ENCODE measurements around the gene BNIP5.

Gene BNIP5

GRCh38 chr6:36326356-36326995 lies 10.2 kb downstream of the BNIP5 start:
- Mint-ChIP-seq H3K9me3 (no peaks in the 10 kb centered on the region), H3K27me3 (no peaks in the 10 kb centered on the region), H3K4me3 (no peak overlapping the region), H3K4me1 (ENCODE audit: low read depth) (no peaks in the 10 kb centered on the region), H3K27ac (no peak overlapping the region), H3K36me3 (ENCODE audit: low read depth) (no peaks in the 10 kb centered on the region)

DNA sequence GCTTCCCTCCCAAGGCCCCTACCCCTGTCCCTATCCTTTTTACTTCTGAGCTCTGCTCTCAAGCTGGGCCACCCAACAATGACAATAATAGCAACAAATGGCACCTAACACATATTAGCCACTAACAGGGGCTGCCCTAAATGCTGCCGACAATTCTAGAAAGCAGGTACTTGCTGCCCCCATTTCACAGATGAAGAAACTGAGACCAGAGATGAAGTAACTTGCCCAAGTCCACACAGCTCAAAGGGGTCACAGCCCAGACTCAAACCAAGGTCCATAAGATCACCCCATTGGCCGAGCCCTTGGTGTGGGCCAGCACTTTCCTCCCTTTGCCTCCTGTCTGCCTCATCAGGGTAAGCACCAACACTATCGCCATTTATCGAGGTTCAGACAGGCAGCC lies 12.0 kb downstream of the BNIP5 start:
- no peaks in the 10 kb centered on the region for H3K9me3 Mint-ChIP-seq
- no peak overlapping the region for H3K27ac Mint-ChIP-seq
- no peaks in the 10 kb centered on the region for H3K36me3 Mint-ChIP-seq (ENCODE audit: low read depth)
- H3K4me1 Mint-ChIP-seq (ENCODE audit: low read depth) = no peaks in the 10 kb centered on the region
- H3K27me3 Mint-ChIP-seq = no peaks in the 10 kb centered on the region
- H3K4me3 Mint-ChIP-seq = no peak overlapping the region

DNA sequence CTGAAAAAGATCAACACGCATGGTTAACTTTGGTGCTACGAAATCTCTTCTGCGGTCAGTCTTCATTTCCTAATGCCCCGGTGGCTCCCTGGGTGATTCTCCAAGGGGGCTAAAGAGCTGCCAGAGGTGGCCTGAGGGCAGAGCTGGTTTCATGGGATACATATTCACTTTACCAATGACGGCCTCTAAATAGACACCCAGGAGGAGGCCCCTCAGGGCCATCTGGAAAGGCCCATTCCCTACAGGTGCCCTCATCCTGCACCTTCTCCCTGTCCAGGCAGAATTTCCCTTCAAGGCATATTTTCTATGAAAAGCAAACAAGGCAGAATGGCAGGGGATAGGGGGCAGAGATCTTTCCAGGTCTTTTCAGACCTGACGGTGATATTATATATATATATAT lies 12.5 kb downstream of the BNIP5 start:
- H3K27me3 Mint-ChIP-seq = no peaks in the 10 kb centered on the region
- no peaks in the 10 kb centered on the region for H3K9me3 Mint-ChIP-seq
- no peaks in the 10 kb centered on the region for H3K36me3 Mint-ChIP-seq (ENCODE audit: low read depth)
- H3K27ac Mint-ChIP-seq = no peak overlapping the region
- H3K4me3 Mint-ChIP-seq = no peak overlapping the region
- H3K4me1 Mint-ChIP-seq (ENCODE audit: low read depth) = no peaks in the 10 kb centered on the region

DNA sequence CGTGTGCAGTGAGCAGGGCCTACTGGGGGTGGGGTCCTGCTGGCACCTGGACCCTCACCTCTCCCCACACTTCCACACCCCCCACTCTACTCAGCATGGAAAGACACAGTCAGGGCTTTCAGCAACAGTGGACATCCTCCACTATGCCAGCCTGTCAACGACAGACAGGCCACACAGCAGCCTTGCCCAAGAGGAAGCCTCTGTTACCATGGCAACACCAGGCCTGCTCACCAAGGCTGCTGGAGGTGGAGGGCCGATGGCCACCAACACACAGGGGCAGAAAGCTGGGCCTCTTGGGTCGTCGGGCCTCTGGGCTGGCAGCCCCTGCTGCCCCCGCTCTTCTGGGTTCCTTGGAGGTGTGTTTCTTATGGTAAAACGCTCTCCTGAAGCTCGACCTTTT lies 13.6 kb downstream of the BNIP5 start:
- Mint-ChIP-seq H3K9me3 (no peaks in the 10 kb centered on the region), H3K4me3 (no peak overlapping the region), H3K4me1 (ENCODE audit: low read depth) (no peaks in the 10 kb centered on the region), H3K27ac (no peak overlapping the region), H3K36me3 (ENCODE audit: low read depth) (no peaks in the 10 kb centered on the region), H3K27me3 (peaks cover under 1% of the 10 kb centered on the region)

DNA sequence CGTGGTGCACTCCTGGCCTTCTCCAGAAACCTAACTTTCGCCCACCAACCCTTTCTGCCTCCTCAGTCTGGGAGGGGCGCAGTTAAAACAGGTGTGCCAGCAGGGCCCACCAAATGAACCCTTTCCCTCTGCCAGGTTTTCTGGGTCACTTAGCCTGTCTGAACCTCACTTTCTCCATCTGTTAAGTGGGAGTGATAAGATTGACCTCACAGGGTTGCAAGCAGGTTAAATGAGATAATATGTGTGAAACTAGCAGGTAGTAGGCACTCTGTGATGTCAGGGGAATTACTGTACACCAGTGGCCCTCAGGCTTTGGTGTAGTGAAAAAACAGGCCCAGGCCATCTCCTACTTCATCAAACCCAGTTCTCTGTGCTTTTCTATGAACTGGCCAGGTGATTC lies 14.1 kb downstream of the BNIP5 start:
- H3K27me3 Mint-ChIP-seq = peaks cover 5% of the 10 kb centered on the region
- H3K9me3 Mint-ChIP-seq = no peaks in the 10 kb centered on the region
- H3K27ac Mint-ChIP-seq = no peak overlapping the region
- H3K4me1 Mint-ChIP-seq (ENCODE audit: low read depth) = no peaks in the 10 kb centered on the region
- H3K4me3 Mint-ChIP-seq = no peak overlapping the region
- H3K36me3 Mint-ChIP-seq (ENCODE audit: low read depth) = no peaks in the 10 kb centered on the region

- H3K27ac Mint-ChIP-seq = no peak overlapping the region
- H3K4me1 Mint-ChIP-seq (ENCODE audit: low read depth) = no peaks in the 10 kb centered on the region
- peaks cover 6% of the 10 kb centered on the region for H3K27me3 Mint-ChIP-seq
- no peak overlapping the region for H3K4me3 Mint-ChIP-seq
- no peaks in the 10 kb centered on the region for H3K36me3 Mint-ChIP-seq (ENCODE audit: low read depth)
- H3K9me3 Mint-ChIP-seq = no peaks in the 10 kb centered on the region
Measured at GRCh38 chr6:36320475-36320874, 16.2 kb downstream of the BNIP5 start.

GRCh38 chr6:36319821-36320220 lies 16.9 kb downstream of the BNIP5 start:
- Mint-ChIP-seq H3K36me3 (ENCODE audit: low read depth) (no peaks in the 10 kb centered on the region), H3K4me1 (ENCODE audit: low read depth) (no peaks in the 10 kb centered on the region), H3K27me3 (peaks cover 6% of the 10 kb centered on the region), H3K4me3 (no peak overlapping the region), H3K27ac (no peak overlapping the region), H3K9me3 (no peaks in the 10 kb centered on the region)

GRCh38 chr6:36319436-36319762 lies 17.3 kb downstream of the BNIP5 start:
- no peaks in the 10 kb centered on the region for H3K9me3 Mint-ChIP-seq
- no peaks in the 10 kb centered on the region for H3K36me3 Mint-ChIP-seq (ENCODE audit: low read depth)
- H3K27ac Mint-ChIP-seq = no peak overlapping the region
- peaks cover 6% of the 10 kb centered on the region for H3K27me3 Mint-ChIP-seq
- no peak overlapping the region for H3K4me3 Mint-ChIP-seq
- no peaks in the 10 kb centered on the region for H3K4me1 Mint-ChIP-seq (ENCODE audit: low read depth)

- H3K27me3 Mint-ChIP-seq = peaks cover 6% of the 10 kb centered on the region
- H3K4me1 Mint-ChIP-seq (ENCODE audit: low read depth) = no peaks in the 10 kb centered on the region
- no peak overlapping the region for H3K4me3 Mint-ChIP-seq
- H3K27ac Mint-ChIP-seq = no peak overlapping the region
- H3K36me3 Mint-ChIP-seq (ENCODE audit: low read depth) = no peaks in the 10 kb centered on the region
- H3K9me3 Mint-ChIP-seq = no peaks in the 10 kb centered on the region
Measured at GRCh38 chr6:36318690-36319435, 17.8 kb downstream of the BNIP5 start.

DNA sequence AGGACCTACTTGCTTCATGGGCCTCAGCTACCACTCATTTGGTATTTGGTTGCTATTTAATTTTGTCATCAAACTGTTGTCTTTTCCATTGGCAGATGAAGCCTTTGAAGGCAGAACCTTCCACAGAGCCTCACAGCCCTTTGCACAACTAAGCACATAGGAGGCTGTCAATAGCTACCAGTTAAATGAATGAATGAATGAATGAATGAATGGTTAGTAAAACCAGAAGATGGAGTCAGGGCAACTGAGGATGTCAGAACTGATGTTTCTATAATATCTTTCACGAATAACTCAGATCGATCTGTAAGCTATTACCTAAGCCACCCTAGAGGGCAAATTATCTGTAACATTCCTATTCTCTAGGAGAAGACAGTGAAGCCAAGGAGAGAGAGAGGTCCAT lies 19.1 kb downstream of the BNIP5 start:
- Mint-ChIP-seq H3K27me3 (peaks cover 6% of the 10 kb centered on the region), H3K36me3 (ENCODE audit: low read depth) (no peaks in the 10 kb centered on the region), H3K9me3 (no peaks in the 10 kb centered on the region), H3K4me3 (no peak overlapping the region), H3K4me1 (ENCODE audit: low read depth) (no peaks in the 10 kb centered on the region), H3K27ac (no peak overlapping the region)

- Mint-ChIP-seq H3K27me3 (peaks cover 6% of the 10 kb centered on the region), H3K36me3 (ENCODE audit: low read depth) (no peaks in the 10 kb centered on the region), H3K9me3 (no peaks in the 10 kb centered on the region), H3K27ac (no peak overlapping the region), H3K4me3 (no peak overlapping the region), H3K4me1 (ENCODE audit: low read depth) (no peaks in the 10 kb centered on the region)
Measured at GRCh38 chr6:36315921-36316320, 20.8 kb downstream of the BNIP5 start.

DNA sequence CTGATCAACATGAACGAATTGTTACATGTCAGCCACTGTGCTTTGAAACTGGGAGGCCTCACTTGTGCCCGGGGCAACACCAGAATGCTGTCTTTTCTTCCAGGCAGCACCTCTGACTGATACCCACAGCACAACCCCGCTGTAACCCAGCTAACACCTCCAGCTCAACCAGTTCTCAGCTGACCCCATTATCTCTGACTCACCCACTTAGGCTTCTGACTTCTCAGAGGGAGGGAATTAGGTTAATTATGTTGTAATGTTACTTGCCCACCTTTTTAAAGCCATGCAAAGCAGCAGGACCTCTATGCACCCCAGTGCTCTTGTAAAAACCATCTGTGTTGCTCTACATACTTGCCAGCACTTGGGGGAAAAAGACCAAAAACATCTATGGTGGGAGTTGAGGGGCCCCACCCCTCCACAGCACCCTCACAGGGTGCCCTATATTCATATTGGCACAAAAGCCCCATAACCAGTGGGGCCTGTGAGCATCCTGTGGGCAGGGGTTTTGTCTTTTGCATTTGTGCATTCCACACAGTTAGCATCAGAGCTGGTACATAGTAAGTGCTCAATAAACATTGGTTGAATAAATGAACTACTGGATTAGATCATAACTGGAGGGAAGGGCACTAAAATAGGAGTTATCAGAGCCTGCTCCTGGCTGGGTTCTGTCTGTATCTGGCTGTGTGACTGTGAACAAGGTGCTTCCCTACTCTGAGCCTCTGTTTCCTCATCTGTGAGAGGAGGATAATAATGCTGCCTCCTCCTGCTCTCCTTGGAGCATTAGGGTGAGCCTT lies 22.3 kb downstream of the BNIP5 start:
- no peaks in the 10 kb centered on the region for H3K36me3 Mint-ChIP-seq (ENCODE audit: low read depth)
- no peak overlapping the region for H3K27ac Mint-ChIP-seq
- no peaks in the 10 kb centered on the region for H3K4me1 Mint-ChIP-seq (ENCODE audit: low read depth)
- H3K27me3 Mint-ChIP-seq = peaks cover 6% of the 10 kb centered on the region
- no peak overlapping the region for H3K4me3 Mint-ChIP-seq
- no peaks in the 10 kb centered on the region for H3K9me3 Mint-ChIP-seq

GRCh38 chr6:36313649-36313936 lies 23.1 kb downstream of the BNIP5 start:
- no peaks in the 10 kb centered on the region for H3K36me3 Mint-ChIP-seq (ENCODE audit: low read depth)
- no peaks in the 10 kb centered on the region for H3K9me3 Mint-ChIP-seq
- peaks cover 6% of the 10 kb centered on the region for H3K27me3 Mint-ChIP-seq
- H3K4me1 Mint-ChIP-seq (ENCODE audit: low read depth) = no peaks in the 10 kb centered on the region
- H3K4me3 Mint-ChIP-seq = no peak overlapping the region
- no peak overlapping the region for H3K27ac Mint-ChIP-seq

GRCh38 chr6:36312854-36313648 lies 23.6 kb downstream of the BNIP5 start:
- H3K27me3 Mint-ChIP-seq = peaks cover 5% of the 10 kb centered on the region
- no peaks in the 10 kb centered on the region for H3K4me1 Mint-ChIP-seq (ENCODE audit: low read depth)
- H3K9me3 Mint-ChIP-seq = no peaks in the 10 kb centered on the region
- no peak overlapping the region for H3K4me3 Mint-ChIP-seq
- H3K36me3 Mint-ChIP-seq (ENCODE audit: low read depth) = no peaks in the 10 kb centered on the region
- no peak overlapping the region for H3K27ac Mint-ChIP-seq

DNA sequence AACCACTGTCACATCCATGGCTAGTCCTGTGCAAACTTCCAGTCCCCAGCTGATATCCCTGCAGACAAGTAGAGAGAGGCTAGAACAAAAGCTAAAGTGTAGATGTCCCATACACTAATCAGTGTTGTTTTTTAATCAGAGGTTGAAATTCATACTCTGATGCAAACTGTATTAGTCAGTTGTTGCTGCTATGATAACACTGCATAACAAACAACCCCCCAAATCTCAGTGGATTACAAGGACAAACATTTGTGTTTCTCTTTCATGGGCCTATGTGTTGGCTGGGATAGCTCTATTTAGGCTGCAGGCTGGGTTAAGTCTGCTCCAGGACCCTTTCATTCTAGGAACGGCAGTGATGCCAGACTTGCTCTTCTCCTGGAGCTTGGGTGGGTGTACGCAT lies 26.8 kb downstream of the BNIP5 start:
- H3K9me3 Mint-ChIP-seq = no peaks in the 10 kb centered on the region
- H3K36me3 Mint-ChIP-seq (ENCODE audit: low read depth) = no peaks in the 10 kb centered on the region
- H3K4me1 Mint-ChIP-seq (ENCODE audit: low read depth) = no peaks in the 10 kb centered on the region
- H3K4me3 Mint-ChIP-seq = no peak overlapping the region
- no peak overlapping the region for H3K27ac Mint-ChIP-seq
- no peaks in the 10 kb centered on the region for H3K27me3 Mint-ChIP-seq

All from stimulated activated naive CD8-positive, alpha-beta T cell treated with anti-CD3 and anti-CD28 coated beads, Interleukin-15, Interleukin-2, amounts not matched to agents 100 ng/mL and 50 ng/mL, for 24 hours (primary cell).